HG03103 (cell line): ENCODE data around the gene NUDT6.
"Not testable (repeated sequence)": the region's sequence is repeated elsewhere in the genome, so short reads cannot be mapped to it uniquely, and the experiment has no call there.

Experiments used
- ATAC-seq: cut with Tn5 transposase; IDR thresholded peaks from one replicate; pipeline ENCODE4 v1.9.1; 2021; ENCODE audit warnings: low read depth; ENCODE audit not compliant: unreplicated experiment

The NUDT6 gene

GRCh38 chr4:122882857-122883735 is 39.3 kb downstream of the NUDT6 start:
- no peak for ATAC-seq

- no peak for ATAC-seq
Measured at GRCh38 chr4:122879001-122879400, 43.4 kb downstream of the NUDT6 start.

- no peak for ATAC-seq
Measured at GRCh38 chr4:122876456-122876855, 45.9 kb downstream of the NUDT6 start.

GRCh38 chr4:122875949-122876348 is 46.4 kb downstream of the NUDT6 start:
- no peak for ATAC-seq

- no peak for ATAC-seq
Measured at GRCh38 chr4:122873821-122874593, 48.4 kb downstream of the NUDT6 start.

- no peak for ATAC-seq
Measured at GRCh38 chr4:122873146-122873545, 49.3 kb downstream of the NUDT6 start.

GRCh38 chr4:122868235-122868634 is 54.2 kb downstream of the NUDT6 start:
- not testable (repeated sequence) for ATAC-seq

- no peak for ATAC-seq
Measured at GRCh38 chr4:122865425-122865824, 57.0 kb downstream of the NUDT6 start.

GRCh38 chr4:122863639-122864038 is 58.8 kb downstream of the NUDT6 start:
- ATAC-seq = no peak

- no peak for ATAC-seq
Measured at GRCh38 chr4:122861172-122861943, 61.0 kb downstream of the NUDT6 start.

GRCh38 chr4:122858705-122859104 is 63.7 kb downstream of the NUDT6 start:
- ATAC-seq = no peak

GRCh38 chr4:122857160-122857559 is 65.2 kb downstream of the NUDT6 start:
- ATAC-seq = no peak

- ATAC-seq = no peak
Measured at GRCh38 chr4:122855353-122855890, 67.0 kb downstream of the NUDT6 start.

GRCh38 chr4:122854447-122855352 is 67.7 kb downstream of the NUDT6 start:
- ATAC-seq = no peak

- ATAC-seq = no peak
Measured at GRCh38 chr4:122851568-122851967, 70.8 kb downstream of the NUDT6 start.

- ATAC-seq = not testable (repeated sequence)
Measured at GRCh38 chr4:122849789-122850188, 72.6 kb downstream of the NUDT6 start.

GRCh38 chr4:122847931-122848330 is 74.5 kb downstream of the NUDT6 start:
- no peak for ATAC-seq

- ATAC-seq = no peak
Measured at GRCh38 chr4:122845760-122846159, 76.6 kb downstream of the NUDT6 start.

- no peak for ATAC-seq
Measured at GRCh38 chr4:122845066-122845465, 77.3 kb downstream of the NUDT6 start.

GRCh38 chr4:122844391-122844790 is 78.0 kb downstream of the NUDT6 start:
- ATAC-seq = not testable (repeated sequence)
